Medulla oblongata (tissue), 1 donor: ENCODE data around the gene WDR89.
A peak's percentile ranks its signal among the peaks of the same experiment; 100 is the strongest.
"Not testable (repeated sequence)": the region's sequence is repeated elsewhere in the genome, so short reads cannot be mapped to it uniquely, and the experiment has no call there.

Experiments used
- DNase-seq: peaks from one replicate; pipeline ENCODE4 v3.0.0-alpha.2; 2015; ENCODE audit errors: extremely low spot score

The WDR89 gene

DNA sequence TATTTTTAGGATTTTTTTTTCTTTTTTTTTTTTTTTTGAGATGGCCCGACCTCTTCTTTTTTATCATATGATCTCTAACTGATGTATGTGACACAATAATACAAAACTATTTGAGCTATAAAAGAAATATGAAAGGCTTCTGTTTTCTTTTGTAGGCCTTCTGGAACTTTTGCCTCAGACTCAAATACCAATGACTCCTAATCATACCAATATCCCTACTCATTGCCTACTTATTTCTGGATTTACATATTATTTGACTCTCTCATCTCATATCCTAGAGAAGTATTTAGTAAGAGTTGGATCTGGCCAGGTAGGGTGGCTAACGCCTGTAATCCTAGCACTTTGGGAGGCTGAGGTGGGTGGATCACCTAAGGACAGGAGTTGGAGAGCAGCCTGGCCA, 12.7 kb upstream of the WDR89 start:
- DNase-seq = no peak

DNA sequence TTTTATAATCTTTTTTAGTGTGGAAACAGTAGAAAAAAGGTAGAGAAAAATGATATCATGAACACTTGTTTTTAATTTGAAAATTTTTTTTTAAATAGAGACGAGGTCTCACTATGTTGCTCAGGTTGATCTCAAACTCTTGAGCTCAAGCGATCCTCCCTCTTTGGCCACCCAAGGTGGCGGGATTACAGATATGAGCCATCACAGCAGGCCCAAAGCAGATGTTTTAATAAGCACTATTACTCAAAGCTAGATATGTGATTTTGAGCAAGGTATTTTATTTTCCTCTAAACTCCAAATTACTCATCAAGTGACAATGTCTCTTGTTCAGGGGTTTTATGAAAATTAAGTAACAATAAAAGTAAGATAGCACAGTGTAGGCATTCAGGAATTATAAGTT, 10.7 kb upstream of the WDR89 start:
- no peak for DNase-seq

DNA sequence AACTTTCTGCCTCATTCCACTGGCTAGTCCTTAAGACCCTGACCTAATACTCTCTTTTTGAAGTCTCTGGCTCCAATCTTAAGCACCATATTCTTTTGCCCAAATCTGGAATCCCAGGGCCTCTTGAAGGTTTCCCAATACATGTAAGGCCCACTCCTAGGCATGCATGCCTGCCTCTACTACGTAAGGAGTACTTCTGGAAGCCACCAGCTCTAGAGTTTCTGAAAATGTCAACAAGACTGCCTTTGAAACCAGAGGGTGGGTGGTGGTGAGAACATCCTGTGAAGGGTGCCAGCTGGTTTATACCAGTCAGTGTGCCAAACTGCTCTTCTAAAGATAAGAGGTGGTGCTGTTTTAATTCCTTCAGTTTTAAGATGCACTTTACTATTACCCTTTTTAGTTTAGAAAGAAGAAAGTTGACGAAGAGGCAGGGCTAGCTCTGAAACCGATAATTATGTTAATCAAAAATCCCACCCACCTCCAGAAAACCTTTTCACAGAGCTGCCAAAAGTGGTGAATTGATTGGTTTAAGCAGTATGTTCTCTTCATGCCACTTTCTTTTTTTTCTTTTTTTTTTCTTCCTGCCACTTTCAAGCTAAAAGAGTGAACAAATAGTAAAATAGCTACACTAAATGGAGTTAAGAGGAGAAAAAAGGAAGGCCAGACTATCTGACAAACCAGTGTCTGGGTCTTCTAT, 8.7 kb upstream of the WDR89 start:
- DNase-seq = no peak

DNA sequence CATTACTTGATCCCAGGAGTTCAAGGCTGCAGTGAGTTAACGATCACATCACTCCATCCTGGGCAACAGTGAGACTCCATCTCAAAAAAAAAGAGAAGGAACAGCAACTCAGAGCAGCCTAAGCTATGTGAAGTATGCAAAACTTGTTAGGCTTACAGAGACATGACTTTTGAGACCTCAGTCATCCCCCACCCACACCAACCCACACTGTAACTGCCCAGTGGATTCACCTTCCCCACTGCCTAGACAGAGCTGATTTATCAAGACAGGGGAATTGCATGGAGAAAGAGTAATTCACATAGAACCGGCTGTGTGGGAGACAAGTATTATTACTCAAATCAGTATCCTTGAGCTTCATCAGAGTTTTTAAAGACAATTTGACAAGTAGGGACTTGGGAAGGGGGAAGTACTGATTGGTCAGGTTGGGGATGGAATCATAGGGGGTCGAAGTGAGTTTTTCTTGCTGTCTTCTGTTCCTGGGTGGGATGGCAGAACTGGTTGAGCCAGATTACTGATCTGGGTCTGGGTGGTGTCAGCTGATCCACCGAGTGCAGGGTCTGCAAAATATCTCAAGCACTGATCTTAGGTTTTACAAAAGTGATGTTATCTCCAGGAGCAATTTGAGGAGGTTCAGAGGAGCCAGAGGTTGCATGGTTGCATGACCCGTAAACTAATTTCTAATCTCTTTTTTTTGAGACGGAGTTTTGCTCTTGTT, 6.2 kb upstream of the WDR89 start:
- DNase-seq = no peak

DNA sequence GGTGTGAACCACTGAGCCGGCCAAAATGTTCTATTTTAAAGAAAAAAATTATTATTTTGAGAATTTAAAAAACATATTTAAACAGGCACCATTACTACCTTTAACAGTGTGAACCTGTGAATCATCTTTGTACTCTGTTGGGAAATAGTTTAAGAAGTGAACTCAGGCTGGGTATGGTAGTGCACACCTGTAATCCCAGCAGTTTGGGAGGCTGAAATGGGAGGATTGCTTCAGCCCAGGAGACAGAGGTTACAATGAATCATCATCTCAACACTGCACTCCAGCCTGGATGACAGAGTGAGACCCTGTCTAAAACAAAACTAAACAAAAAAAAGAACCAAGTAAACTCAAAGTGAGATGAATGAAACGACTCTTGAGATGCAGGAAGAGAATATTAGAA, 3.1 kb upstream of the WDR89 start:
- no peak for DNase-seq

DNA sequence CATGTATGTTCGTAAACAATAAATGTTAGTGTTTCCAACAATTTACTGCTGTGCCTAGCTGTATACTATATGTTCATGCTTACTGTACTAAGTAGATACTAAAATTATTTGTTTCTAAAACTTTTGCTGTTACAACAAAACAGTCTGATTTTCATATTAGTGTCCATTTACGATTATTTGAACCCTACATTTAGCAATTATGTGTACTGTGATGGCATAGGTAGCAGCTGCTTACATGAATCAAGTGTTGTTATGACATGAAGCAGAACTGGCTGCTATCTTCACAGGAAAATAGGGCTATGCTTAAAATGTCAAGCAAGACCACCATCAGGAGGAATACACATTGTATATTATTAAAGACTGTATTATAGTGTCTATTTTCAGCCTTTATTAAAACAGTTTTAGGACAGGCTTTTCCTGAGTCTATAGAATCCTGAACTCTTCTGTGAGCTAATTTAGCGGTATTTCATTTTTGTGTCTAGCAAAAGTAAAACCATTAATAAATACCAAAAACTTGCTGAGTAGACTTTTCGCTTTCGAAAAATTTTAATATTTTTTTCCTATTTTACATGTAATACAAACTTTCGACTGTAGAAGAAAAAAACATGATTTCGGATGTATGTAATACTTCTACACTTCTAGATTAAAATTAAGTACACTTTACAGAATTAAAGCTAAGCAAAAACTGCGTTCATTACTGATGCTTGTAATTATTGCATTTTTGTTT, 1.1 kb upstream of the WDR89 start:
- no peak for DNase-seq

DNA sequence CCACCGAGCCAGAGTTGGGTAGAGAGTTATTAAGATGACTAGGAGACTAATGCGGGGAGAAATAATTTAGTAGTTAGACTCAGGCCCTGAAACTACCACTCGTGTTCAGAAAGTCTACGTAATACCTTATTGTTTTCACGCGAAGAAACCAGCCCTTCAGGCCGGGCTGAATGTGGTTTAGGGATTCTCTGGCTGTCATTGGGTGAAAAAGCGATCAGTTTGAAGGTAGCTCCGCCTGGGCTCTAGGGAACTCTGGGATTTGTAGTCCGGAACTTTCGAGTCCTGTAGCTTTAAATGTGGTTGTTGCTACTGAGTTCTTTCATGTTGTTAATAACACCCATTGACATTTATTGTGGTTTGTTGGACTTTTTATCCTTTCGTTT, 549 bp upstream of the WDR89 start:
- peak; percentile 100 for DNase-seq

DNA sequence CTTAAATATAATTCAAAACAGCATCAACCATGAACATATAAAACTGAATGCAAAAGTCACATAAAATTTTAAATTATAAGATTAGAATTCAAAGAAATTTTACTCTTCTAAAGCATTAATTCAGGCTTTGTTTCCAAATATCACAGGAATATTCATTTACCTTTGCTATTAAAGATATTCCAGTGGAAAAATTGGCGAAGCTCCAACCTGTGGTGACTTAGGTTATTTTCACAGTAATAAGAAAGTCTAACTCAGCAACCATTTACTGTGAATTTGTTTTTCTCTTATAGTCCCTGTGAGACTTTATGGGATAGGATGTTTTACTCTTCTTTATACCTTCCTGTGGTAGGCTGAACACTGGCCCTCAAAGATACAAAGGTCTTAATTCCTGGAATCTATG, 3.2 kb downstream of the WDR89 start:
- DNase-seq = no peak

DNA sequence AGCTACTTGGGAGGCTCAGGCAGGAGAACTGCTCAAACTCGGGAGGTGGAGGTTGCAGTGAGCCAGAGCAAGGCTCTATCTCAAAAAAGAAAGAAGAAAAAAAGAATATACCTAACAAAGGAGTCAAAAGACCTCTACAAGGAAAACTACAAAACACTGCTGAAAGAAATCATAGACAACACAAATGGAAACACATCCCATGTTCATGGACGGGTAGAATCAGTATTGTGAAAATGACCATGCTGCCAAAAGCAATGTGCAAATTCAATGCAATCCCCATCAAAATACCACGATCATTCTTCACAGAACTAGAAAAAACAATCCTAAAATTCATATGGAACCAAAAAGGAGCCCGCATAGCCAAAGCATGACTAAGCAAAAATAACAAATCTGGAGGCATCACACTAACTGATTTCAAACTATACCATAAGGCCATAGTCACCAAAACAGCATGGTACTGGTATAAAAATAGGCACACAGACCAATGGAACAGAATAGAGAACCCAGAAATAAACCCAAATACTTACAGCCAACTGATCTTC, 5.5 kb downstream of the WDR89 start:
- DNase-seq = not testable (repeated sequence)

DNA sequence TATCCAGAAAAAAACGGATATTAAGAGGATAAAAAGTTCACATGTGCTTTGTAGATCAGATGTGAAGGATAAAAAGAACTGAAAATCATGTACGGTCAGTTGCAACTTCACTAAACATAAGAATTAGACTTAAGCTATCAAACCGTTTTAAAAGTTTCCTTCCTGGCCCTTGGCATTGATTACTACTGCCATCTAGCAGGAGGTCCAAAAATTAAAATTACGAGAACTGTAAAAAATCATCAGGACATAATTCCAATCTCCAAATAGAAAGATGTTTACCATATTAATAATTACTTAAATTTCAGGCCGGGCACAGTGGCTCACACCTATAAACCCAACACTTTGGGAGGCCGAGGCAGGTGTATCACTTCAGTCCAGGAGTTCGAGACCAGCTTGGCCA, 7.9 kb downstream of the WDR89 start:
- DNase-seq = no peak

DNA sequence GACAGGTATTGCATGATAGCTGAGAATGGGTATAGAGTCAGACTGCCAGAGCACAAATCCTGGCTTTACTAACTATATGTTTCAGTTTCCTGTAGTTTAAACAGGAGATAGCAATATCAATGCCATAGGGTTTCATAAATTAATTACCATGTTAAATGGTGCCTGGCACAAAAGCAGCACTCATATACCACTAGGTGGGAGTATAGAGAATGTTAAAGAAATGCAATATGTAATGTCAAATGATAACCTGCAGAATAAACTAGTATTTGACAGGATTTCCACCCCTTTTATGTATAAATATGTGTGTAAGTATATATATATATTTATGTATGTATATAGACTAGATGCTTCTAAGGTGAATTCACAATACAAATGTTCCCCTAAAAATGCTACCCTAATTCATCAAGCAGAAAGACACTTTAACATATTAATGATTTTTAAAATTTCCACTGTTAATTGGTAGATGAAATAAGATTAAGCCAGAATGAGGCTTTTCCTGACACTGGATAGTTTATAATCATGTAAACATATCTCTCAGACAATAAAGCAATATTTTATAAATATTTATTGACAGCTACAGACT, 8.6 kb downstream of the WDR89 start:
- DNase-seq = no peak

DNA sequence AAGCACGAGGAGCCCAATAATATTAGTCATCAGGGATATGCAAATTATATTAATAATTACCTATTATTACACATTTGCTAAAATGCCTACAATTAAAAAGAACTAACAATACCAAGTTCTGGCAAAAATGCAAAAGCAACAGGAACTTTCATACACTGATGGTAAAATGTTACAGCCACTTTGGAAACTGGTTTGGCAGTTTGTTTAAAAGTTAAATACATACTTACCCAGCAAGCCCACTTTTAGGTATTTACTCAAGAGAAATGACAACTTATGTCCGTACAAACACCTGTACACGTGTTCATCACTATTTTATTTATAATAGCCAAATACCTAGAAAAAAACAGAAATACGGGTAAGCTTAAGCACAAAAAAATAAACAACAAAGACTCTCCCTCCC, 17.0 kb downstream of the WDR89 start:
- DNase-seq = no peak

DNA sequence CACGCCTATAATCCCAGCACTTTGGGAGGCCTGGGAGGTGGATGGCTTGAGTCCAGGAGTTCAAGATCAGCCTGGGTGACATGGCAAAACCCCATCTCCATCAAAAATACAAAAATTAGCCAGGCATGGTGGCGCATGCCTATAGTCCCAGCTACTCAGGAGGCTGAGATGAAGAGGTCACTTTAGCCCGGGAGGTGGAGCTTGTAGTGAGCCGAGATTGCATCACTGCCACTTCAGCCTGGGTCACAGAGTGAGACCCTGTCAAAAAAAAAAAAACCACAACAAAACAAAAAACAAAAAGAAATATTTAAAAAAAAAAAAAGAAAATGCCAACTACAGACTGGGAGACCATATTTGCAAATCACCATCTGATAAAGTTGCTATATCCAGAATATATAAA, 17.5 kb downstream of the WDR89 start:
- no peak for DNase-seq

DNA sequence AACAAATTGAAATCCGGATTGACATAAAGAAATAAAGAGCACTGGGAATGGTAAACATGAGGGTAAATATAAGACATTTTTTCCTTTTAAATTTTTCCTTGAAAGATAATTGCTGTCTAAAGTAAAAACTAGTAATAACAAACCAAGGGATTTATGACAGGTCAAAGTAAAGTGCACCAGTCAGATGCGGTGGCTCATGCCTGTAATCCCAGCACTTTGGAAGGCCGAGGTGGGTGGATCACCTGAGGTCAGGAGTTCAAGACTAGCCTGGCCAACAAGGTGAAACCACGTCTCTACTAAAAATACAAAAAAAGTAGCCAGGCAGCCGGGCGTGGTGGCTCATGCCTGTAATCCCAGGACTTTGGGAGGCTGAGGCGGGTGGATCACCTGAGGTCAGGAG, 19.7 kb downstream of the WDR89 start:
- not testable (repeated sequence) for DNase-seq

DNA sequence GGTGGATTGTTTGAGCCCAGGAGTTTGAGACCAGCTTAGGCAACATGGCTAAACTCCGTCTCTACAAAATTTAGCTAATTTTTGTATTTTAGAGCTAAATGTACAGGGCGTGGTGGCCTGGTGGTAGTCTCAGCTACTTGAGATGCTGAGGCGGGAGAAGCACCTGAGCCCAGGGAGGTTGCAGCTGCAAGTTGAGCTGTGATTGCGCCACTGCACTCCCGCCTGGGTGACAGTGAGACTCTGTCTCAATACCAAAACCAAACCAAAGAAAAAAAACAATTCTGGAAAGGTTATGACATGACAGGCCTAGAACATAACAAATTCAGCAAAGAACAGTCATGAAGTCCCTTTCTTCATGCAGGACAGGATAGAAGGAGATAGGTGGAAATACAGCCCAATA, 25.7 kb downstream of the WDR89 start:
- no peak for DNase-seq

DNA sequence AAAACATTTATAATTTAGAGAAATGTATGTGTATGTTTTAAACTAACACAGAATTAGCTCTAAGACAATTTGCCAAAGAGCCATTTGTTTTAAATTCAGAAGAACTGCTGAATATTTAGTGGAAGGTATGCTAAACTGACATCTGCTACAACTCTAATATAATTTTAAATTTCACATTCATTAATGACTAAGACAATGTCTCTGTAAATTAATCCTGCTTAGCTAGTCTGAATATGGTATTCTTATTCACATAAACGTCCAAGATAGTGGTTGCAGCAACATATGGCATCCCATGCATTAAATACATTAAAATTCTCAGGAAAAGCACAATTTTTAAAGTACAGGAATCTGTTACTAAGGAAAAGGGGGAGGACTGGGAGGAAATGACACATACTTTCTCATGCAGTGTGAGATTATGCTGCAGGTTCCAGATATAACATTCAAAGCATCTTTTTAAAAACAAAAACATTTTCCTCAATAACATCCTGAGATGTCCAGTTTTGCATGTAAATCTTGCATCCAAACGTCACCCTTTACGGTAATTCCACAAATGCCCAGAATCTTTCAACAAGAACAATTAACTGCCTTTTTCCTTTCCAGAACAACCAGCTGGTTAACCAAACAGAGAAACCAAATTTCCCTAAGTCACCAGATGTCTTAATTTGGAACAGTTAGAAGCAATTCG, 26.9 kb downstream of the WDR89 start:
- peak; percentile 17 for DNase-seq

DNA sequence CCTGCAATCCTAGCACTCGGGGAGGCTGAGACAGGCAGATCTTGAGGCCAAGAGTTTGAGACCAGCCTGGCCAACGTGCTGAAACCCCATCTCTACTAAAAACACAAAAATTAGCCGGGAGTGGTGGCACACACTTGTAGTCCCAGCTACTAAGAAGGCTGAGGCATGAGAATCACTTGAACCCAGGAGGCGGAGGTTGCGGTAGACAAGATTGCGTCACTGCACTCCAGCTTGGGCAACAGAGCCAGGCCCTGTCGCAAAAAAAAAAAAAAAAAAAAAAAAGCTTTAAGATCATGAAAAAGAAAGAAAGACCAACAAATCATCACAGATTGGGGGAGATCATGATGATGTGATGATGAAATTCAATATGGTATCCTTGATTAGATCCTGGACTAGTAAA, 30.6 kb downstream of the WDR89 start:
- DNase-seq = no peak

DNA sequence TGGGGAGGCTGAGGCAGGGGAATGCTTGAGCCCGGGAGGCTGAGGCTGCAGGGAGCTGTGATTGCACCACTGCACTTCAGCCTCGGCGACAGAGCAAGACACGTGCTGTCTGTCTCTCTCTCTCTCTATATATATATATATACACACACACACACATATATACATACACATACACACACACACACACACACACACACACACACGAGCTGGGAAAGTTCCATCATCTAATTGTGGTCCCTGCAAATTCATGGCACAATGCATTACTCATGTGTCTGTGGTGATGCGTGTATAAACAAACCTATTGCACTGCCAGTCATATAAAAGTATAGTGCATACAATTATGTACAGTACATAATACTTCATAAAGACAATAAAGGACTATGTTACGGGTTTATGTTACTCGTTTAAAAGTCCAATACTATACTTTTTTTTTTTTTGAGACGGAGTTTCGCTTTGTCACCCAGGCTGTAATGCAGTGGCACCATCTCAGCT, 36.6 kb downstream of the WDR89 start:
- no peak for DNase-seq

DNA sequence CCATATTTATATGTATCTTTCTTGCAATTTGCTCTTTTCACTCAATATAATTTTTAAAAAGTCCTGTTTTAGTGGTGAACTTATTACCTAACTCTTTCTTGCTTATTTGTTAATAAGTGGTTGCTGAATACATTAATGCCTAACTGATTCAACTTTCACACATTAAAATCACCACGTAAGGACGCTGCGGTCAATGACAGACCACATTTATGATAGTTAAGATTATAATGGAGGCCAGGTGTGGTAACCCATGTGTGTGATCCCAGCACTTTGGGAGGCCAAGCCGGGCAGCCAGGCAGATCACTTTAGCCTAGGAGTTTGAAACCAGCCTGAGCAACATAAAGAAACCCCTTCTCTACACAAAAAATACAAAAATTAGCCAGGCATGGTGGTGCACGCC, 37.0 kb downstream of the WDR89 start:
- DNase-seq = no peak

DNA sequence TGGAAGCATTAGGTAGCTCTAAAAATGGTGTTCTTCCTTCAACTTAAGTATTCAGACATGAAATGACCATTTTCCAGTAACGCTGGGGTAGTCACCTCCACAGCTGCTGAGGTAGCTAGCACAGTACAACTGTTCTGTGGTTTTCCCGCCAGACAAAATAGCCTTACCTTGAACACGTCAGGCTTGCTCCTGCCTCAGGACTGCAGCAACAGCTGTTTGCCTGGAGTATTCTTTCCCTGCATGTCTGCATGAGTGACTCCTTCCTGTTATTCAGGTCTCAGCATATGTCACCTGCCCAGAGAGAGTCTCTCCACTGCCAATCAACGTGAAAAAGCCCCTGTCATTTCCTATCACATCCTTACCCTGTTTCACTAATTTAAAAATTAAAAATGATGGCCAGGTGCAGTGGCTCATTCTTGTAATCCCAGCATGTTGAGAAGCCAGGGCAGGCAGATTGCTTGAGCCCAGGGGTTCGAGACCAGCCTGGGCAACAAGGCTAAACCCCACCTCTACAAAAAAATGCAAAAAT, 37.9 kb downstream of the WDR89 start:
- DNase-seq = no peak

DNA sequence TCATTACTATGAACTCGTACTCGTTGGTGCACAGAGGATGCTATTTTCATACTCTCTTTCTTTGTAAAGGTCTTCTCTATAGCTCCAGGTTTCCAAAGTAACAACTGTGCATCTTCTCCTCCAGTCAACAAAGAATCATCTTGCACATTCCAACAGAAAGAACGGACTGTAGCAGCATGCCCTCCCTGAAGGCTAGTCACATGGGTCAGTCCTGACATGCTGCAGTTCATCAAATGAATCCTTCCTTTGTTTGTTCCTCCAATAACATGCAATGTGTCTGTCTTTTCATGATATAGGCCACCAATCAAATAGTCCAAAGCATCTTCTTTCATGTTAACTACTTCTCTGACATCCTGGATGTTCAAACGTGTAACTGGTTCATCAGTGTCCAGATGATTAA, 42.9 kb downstream of the WDR89 start:
- DNase-seq = peak; percentile 66
